HG02678 (cell line): ENCODE results near the gene HDAC4.

Experiments used
- ATAC-seq: cut with Tn5 transposase; IDR thresholded peaks from one replicate; pipeline ENCODE4 v1.9.1; 2021; ENCODE audit warnings: mild to moderate bottlenecking, moderate library complexity; ENCODE audit not compliant: unreplicated experiment

Gene HDAC4

DNA sequence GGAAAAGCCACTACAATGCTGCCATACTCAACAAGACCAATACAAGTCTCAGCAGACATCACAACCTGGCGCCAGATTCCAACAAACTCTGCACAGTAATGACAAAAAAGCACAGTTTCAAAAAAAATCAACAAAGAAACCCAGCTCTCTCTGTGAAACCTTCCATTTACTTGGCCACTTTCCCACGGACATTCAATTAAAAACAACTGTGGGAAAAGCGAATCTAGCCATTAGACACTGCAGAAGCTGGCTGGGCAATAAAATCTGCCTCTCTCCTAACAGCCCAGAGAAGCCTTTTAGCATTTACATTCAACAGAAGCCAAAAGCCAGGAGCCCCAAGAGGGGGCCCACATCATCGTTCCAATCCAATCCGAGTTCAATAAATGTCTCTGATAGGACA lies 128.9 kb downstream of the HDAC4 start:
- no peak for ATAC-seq

- ATAC-seq = no peak
These were observed 129.3 kb downstream of the HDAC4 start for GRCh38 chr2:239271471-239271870.

DNA sequence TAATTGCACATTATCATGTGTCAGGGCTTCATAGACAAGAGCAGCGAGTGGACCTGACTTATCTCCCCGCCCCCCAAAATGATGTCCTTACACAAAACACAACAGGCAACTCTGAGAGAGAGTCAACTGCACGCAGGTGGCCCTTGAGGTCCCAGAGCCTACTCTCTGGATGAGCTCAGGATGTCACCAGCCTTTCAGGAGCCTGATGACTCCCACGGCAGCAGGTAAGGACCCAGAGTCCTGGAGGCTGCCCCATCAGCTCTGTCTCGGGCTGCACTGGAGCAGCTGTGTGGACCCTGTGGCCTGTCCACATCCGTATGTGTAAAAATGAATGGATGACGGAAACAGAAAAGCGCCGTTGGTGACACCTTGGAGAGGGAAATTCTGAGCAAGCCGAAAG lies 130.9 kb downstream of the HDAC4 start:
- ATAC-seq = no peak

- ATAC-seq = no peak
These were observed 131.5 kb downstream of the HDAC4 start for GRCh38 chr2:239269173-239269885.

- ATAC-seq = no peak
These were observed 132.3 kb downstream of the HDAC4 start for GRCh38 chr2:239268549-239268948.

- no peak for ATAC-seq
These were observed 132.7 kb downstream of the HDAC4 start for GRCh38 chr2:239268082-239268481.

DNA sequence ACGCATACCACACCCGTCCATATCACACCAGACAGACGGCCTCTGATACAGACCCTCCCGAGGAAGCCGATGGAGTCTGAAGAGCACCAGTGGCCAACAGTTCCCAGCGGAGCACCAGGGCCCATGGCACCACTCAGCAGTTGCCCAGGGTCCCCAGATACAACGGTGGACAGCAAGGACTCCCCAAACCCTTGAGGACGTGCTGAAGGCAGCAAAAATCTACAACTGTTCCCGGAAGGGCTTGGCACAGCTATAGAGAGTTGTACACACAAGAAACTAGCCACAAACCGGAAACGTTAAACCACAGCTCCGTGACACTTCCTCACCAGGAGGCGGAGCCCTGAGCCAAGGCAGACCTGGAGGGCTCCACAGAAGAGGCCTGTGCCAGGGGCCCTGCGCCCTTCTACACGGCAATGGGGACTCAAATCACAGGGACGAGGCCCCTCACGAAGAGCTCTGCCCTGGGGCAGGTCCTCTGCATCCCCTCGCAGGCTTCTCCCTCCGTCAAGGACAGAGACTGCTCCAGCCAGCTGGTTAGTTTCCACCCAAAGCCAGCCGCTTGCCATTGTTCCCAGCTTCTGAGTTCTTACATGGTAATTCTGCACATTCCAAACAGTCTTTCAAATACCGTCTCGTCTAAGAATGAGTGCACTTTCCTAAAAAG lies 133.4 kb downstream of the HDAC4 start:
- peak; percentile 94 for ATAC-seq

DNA sequence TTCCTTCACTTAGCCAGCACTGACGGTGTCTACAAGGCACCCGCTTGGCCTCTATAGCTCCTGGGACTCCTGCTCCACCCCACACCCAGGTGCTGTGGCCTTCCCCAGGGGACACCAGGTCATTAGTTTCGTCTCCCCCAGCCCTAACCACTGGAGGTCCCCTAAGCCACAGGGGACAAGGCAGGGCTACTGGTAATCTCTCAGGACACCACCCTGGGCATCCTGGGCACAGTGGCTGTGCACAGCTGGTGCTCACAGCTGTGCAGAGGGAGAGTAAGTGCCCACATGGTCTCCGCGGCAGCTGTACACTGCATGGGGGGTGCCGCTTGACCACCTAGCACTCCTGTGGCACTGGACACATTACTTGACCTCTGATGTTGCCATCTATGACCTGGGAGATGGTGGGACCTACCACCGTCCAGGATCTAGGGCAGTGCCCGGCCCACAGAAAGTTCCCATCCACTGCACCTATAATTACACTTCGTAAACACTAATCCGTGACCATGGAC lies 134.0 kb downstream of the HDAC4 start:
- ATAC-seq = no peak

DNA sequence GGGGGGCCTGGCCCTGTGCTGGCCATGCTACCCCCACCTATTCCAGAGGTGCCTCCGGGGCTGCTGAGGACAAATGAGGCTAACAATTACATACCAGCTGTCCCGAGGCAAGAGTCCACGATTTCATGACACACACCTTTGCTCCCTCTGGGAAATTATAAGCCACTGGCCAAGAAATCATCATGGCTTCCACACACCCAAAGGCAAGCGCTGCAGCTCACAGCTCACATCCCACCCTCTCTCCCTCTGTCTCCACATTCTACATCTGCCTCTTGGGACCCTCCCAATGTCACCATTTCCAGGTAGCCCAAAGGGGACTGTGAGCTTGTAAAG lies 134.4 kb downstream of the HDAC4 start:
- ATAC-seq = no peak

GRCh38 chr2:239265681-239266433 lies 135.0 kb downstream of the HDAC4 start:
- ATAC-seq = no peak

DNA sequence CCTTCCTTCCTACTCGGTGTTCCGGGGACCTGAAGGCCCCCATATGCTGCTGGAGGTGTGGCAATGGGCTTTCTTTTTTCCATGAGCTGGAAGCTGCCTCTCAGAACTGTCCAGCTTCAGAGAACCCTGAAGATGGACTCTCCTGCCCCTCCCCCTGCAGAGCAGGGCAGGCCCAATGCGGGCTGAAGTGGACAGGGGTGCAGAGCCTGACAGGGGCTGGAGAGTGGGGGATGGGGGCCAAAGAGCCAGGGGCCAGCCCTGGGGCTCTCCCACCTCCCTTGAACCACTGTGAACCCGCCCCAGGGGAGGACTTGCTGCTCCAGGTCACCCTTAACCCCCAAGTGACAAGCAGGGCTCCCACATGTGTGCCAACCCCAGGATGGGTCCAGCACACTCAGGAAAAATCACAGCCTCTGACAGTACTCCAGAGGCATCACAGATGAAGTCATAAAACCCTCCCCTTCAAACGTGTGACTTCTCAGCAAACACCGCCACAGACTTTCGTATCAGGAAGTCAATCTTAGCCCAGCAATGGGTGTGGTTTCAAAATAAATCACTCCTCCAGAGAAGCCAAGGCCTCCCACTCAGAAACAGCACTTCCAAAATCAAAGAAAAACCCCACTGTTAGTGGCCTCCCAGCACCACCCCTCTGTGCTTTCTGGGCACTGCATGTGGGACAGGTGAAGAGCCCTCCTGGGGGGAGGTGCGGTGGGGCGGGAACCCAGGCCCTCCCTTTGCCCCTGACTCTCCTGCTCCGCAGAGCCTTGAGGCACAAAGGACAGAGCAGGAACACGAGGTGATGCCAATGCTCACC lies 135.8 kb downstream of the HDAC4 start:
- ATAC-seq = no peak

- no peak for ATAC-seq
These were observed 136.4 kb downstream of the HDAC4 start for GRCh38 chr2:239264492-239264837.

- no peak for ATAC-seq
These were observed 136.9 kb downstream of the HDAC4 start for GRCh38 chr2:239263669-239264491.

DNA sequence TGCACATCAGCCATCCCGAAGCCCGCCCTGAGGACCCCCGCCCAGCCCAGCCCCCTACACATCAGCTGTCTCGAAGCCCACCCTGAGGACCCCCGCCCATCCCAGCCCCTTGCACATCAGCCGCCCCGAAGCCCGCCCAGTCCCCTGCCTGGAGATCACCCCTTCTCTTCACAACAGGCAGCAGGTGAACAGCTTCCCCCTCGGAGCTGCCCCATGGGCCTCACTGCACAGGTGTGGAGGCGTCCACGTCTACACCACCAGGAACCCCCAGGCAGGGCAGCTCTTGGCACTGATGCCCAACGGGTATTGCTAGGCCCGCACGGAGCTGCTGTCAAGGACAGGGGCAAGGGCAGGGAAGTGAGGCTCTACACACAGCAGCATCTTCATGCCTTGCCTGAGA lies 137.6 kb downstream of the HDAC4 start:
- no peak for ATAC-seq

DNA sequence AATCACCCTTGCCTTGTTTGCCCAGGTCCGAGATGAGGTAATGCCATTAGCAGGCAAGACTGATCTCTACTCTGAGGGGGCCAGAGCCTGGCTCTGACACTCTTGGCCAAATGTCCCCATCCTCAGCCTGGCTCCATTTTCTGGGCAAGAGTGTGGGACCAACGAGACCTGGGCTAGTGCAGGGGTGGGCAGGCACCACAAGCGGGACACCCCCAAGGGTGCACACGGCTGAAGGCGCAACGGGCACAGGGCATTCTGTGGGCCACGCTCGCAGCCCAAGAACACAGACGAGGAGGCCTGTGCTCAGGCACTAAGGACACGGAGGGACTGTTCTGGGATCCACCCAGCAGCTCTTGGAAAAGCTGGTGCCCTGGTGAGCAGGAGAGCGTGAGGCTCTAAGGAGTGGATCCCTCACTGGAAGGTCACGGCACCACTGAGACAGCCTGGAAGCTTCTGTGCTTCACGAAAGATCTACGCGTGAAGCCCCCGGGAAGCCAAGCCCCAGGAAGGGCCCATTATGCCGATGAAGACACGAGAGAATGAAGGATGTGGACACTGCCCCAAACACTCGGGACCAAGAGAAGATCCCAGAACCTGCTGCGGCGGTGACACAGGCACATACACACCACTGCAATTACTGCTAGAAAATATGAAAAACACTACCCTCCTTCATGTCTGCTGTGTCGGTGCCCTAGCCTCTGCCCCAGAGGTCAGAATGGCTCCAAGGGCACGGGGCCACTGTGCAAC lies 138.2 kb downstream of the HDAC4 start:
- no peak for ATAC-seq

GRCh38 chr2:239261796-239262483 lies 138.9 kb downstream of the HDAC4 start:
- no peak for ATAC-seq

- ATAC-seq = no peak
These were observed 139.5 kb downstream of the HDAC4 start for GRCh38 chr2:239261356-239261755.

GRCh38 chr2:239260546-239261327 lies 140.1 kb downstream of the HDAC4 start:
- no peak for ATAC-seq
